Suppressor macrophage treated with lipopolysaccharide for 1 hour (primary cell): ENCODE results near the gene CAMKMT.
A peak's percentile ranks its signal among the peaks of the same experiment; 100 is the strongest.

ENCODE experiments used
- DNase-seq, 3 donors: peaks; one replicate each; pipeline ENCODE4 v3.0.0-alpha.2; 2020 to 2022

Gene CAMKMT

DNA sequence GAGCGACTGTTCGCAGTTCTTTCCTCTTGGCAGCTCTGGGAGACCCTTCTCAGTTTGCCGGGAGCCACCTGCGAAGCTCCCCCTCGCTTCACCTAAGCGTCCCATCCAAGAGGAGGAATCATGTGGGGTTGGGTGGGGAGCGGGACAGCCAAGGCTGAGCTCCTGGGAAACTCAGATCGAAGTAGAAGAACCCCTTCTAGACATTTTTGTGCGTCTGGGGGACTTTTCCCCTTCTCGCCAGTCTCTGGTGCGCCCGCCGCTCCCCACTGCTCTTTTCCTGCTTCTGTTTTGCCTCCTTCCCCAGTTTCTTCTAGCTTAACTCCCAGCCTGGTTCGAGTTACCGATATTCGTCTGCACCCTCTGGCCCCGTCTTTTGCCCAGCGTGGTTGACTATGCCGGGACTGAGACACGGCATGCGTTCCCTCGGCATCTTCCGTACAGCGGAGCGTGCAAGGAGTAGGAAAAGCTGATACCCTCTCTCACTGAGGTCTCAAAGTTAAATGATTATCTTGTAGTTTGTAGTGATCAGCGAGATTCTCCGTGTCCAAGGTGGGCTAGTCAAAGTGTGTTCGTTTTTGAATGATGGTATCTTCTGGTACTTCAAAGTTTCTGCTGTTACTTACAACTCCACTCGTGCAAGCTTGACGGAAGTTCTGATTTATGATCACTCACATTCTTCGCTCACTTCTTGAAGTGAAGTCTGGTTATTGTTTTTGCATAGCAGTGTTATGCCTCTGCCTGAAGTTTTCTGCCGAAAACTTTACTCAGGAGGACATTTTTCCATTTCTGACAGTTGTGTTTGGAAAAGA lies 664 bp downstream of the CAMKMT start:
- peak; percentile 23 to 48 (median 39) for DNase-seq

DNA sequence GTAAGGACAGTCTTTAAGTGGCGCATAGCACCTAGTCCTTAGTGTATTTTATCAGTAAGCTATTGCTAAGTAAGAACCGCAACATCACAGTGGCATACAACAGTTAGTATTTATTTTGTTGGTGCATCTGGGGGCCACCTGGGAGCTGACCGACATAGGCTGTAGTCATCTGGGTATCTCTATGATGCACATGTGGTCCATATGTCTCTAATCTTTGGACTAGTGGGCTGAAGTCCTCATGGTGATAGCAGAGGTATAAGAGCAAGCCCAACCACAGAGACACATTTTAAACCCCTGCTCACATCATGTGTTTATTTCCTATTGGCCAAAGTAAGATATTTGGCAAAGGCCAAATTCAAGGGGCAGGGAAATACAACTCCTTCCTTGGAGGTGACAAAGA lies 2.9 kb downstream of the CAMKMT start:
- DNase-seq: no peak

GRCh38 chr2:44367591-44367990 lies 5.8 kb downstream of the CAMKMT start:
- no peak for DNase-seq

DNA sequence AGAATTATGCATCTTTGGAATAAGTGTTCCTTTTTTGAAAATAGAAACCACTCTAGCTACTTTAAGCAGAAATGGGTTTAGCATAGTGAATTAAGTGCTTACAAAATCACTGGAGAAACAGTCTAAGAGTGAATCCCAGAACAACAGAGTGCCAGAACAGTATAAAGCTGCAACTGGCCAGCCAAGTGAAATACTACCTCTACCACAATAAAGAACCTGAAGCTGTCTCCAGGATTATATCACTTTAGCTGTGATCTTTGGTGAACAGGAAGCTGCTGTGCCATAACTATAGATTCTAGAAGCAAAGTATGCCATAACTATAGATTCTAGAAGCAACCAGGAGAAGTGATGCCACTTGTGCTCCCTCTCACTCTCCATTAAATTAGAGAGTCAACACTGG lies 7.6 kb downstream of the CAMKMT start:
- no peak for DNase-seq

DNA sequence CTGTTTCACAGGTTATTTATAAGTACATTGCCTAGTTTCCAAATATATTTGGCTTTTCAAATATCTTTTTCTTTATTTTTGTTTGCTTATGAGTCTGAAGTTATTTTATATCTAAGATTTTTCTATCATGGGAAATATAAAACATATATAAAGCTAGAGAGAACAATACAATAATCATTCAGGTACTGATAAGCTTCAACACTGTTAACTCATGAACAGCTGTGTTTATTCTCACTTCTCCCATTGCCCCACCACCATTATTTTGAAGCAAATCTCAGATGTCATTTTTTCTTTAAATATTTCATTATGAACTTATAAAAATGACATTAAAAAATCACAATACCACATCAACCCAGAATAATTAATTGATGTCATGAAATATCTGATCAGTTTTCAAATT lies 9.7 kb downstream of the CAMKMT start:
- no peak for DNase-seq

DNA sequence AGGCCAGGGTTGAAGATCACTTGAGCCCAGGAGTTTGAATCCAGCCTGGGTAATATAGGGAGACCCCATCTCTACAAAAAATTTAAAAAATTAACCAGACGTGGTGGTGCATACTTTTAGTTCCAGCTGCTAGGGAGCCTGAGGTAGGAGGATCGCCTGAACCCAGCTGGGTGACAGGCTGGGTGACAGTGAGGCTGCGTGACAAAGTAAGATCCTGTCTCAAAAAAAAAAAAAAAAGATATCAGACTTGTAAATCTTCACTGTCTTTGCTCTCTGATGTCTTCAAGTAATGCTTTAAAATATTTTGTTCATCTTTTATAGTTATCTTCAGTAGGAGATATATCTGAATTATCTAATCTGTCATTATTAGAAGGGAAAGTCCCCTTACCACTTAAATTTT lies 10.5 kb downstream of the CAMKMT start:
- DNase-seq: no peak

- no peak for DNase-seq
Measured at GRCh38 chr2:44377486-44377885, 15.7 kb downstream of the CAMKMT start.

DNA sequence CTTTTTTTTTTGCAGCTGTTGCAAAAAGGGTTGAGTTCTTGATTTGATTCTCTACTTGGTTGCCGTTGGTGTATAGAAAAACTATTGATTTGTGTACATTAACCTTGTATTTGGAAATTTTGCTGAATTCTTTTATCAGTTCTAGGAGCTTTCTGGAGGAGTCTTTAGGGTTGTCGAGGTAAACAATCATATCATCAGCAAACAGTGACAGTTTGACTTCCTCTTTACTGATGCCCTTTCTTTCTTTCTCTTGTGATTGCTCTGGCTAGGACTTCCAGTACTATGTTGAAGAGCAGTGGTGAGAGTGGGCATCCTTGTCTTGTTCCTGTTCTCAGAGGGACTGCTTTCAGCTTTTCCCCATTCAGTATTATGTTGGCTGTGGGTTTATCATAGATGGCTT lies 23.5 kb downstream of the CAMKMT start:
- peak in 2 of 3 donors; percentile 6 to 24 for DNase-seq

DNA sequence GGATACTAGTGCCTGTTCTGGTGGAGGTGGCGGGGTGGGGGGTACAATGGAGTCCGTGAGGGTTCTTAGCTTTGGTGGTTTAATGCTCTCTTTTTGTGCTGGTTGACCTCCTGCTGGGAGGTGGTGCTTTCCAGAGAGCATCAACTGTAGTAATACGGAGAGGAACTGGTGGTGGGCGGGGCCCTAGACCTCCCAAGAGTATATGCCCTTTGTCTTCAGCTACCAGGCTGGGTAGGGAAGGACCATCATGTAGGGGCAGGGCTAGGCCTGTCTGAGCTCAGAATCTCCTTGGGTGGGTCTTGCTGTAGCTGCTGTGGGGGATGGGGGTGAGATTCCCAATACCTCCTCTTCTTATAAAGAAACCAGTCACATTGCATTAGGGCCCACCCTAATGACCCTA lies 27.1 kb downstream of the CAMKMT start:
- peak in 1 of 3 donors; percentile 2 for DNase-seq

GRCh38 chr2:44389895-44390294 lies 28.1 kb downstream of the CAMKMT start:
- peak in 1 of 3 donors; percentile 5 for DNase-seq

DNA sequence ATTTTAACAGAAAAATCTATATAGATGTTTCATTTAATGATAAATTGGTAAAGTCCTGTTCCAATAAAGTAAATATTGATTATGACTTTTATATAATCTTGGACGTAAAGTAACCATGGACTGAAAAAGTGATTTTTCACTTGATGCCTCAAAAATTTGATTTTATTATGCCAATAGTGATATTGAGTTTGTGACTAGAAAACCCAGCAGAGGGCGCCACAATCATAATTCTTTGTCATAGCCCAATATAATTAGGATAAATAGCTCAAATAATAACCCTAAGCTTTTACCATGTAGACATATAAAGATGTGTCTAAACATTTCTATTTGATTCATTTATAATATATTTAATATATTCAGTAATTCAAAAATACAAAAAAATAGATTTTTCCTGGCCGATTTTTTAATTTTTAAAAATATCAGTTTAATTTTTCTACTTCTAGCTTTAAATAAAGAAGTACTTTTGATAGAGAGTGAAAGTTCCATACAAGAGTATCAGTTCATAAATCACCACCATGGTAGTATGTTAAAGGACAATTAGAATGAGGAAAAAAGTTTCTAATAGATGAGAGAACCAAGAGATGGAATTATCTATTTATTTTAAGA lies 30.7 kb downstream of the CAMKMT start:
- peak; percentile 70 to 80 (median 78) for DNase-seq

DNA sequence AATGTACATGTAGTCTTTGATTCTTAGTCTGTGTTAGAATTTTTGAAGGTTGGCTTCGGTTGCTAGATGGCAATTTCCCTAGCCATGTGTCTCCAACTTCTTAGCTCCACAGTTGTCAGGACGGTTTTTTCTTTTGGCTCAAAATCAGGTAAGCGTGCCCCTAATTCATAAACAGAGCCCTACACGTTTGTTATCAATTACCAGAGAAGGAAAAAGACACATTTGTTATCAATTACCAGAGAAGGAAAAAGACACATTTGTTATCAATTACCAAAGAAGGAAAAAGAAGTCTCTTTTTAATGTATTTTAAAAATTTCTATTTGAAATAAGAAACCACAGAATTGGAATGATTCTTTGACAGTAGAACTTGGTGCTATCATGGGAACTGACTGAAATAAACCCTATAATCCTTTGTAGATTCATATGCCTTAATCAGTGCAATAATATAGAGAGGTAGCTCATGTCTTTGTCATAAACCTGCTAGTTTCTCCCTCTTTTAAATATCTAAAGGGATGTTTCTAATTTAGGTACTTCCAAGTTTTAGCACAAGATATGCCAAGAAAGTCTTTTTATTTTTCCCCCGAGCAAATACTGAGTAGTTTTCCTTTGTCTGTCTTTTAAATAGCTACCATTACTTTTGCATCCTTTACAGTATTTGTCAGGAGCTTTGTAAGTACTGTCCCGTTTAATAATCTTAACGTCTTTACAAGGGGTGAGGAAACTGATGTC lies 35.9 kb downstream of the CAMKMT start:
- no peak for DNase-seq

- DNase-seq: no peak
Measured at GRCh38 chr2:44398243-44398897, 36.6 kb downstream of the CAMKMT start.

DNA sequence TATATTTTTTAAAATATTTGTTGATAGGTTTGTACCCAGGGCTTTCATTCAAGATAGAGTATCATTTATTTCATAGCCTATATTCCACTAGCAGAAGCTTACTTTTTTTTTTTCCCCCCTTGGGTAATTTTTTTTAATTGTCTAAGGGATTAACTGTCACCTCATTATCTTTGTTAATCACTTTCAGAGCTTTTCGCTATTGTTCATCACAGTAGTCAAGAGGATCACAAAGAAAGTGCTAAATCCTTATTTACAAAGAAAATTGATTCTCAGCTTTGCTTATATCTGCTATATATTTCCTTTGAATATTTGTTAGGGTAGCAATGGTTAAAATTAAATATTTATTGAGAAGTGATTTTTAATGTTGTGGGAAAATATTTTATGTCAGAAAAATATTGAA lies 59.0 kb downstream of the CAMKMT start:
- DNase-seq: no peak

- no peak for DNase-seq
Measured at GRCh38 chr2:44424211-44424610, 62.5 kb downstream of the CAMKMT start.

- no peak for DNase-seq
Measured at GRCh38 chr2:44429034-44429433, 67.3 kb downstream of the CAMKMT start.

- no peak for DNase-seq
Measured at GRCh38 chr2:44430342-44430741, 68.6 kb downstream of the CAMKMT start.

- no peak for DNase-seq
Measured at GRCh38 chr2:44433895-44434294, 72.1 kb downstream of the CAMKMT start.

GRCh38 chr2:44441200-44441599 lies 79.5 kb downstream of the CAMKMT start:
- no peak for DNase-seq

- no peak for DNase-seq
Measured at GRCh38 chr2:44442019-44442418, 80.3 kb downstream of the CAMKMT start.

DNA sequence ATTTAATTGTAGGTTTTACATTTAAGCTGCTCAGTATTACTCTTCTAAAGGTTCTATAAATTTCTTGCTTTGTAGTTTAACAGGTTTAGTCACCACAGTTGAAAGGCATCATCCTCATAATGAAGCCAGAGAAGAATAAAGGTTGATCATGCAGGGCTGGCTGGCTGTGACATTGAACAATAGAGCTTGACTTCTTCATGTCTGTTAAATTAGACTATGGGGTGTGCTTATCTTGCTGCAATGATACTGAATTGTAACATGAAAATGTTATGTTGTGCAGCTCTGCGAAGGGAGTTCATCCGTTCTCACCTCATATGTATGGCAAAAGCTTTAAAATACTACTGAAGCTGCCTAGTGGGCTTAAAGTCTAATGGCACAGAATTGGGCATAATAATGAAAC lies 81.8 kb downstream of the CAMKMT start:
- no peak for DNase-seq

DNA sequence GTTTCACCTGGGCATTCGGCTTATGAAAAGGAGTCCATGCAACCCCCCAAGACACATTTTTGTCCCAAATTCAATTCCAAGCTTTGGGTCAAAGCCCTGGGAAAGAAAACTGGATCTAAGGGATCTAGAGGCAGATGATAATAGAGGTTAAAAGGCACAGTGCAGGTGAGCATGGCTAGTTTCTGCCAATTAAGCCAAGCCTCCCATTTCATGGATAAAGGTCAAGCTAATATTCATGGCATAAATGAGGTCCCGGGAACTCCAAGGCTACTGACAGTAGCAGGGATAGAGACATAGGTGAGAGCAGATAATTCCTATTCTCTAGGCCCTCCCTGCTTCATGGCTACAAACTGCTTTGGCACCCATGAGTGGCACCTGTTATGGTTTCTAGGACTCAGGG lies 83.1 kb downstream of the CAMKMT start:
- DNase-seq: no peak

GRCh38 chr2:44448860-44449527 lies 87.2 kb downstream of the CAMKMT start:
- DNase-seq: no peak
